Body of pancreas (tissue), 4 donors: ENCODE data around the gene LARP4B.

Source experiments
- POLR2A ChIP-seq, 3 donors: fragments of 450-650 bp; IDR thresholded peaks; one replicate each; pipeline ENCODE4 v1.6.1; 2016; ENCODE audit warnings: antibody characterized with exemption in 3 of 3, mild to moderate bottlenecking in 2 of 3
- TF ChIP-seq, protein P1 (sequence below), 7 experiments: fragments of 450-650 bp in 4 of 7; fragments of 200-600 bp in 3 of 7; sonication (generic) in 3 of 7; IDR thresholded peaks; one replicate each; pipeline ENCODE4 v1.5.1; 2016 to 2019; ENCODE audit warnings: antibody characterized with exemption in 7 of 7

DNA sequence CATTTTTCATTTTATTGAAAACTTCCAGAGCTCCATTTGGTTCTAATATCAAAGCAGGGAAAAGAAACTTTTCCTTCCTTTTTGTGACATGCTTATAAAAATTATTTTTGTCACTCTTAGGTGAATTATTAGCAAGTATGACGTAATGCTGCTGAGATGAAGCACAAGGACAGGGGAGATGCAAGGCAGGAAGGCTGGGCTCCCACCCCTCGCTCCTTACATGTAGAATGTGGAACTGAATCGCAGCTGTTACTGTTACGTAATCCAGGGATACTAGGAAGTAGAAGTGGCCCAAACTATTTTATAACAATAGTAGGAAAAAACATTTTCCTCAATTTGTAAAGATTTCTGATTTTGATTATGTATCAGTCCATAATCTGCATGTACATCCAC lies 39.6 kb upstream of the LARP4B start:
- no peak for TF ChIP-seq POLR2A (IDR thresholded peaks at IDR 0.05)
- TF ChIP-seq, protein P1, sequence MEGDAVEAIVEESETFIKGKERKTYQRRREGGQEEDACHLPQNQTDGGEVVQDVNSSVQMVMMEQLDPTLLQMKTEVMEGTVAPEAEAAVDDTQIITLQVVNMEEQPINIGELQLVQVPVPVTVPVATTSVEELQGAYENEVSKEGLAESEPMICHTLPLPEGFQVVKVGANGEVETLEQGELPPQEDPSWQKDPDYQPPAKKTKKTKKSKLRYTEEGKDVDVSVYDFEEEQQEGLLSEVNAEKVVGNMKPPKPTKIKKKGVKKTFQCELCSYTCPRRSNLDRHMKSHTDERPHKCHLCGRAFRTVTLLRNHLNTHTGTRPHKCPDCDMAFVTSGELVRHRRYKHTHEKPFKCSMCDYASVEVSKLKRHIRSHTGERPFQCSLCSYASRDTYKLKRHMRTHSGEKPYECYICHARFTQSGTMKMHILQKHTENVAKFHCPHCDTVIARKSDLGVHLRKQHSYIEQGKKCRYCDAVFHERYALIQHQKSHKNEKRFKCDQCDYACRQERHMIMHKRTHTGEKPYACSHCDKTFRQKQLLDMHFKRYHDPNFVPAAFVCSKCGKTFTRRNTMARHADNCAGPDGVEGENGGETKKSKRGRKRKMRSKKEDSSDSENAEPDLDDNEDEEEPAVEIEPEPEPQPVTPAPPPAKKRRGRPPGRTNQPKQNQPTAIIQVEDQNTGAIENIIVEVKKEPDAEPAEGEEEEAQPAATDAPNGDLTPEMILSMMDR (IDR thresholded peaks at IDR 0.05), result no peak
